ENCODE measurements around the gene PRPH2. TPM values are rescaled to one million over a fixed set of nuclear protein-coding genes. Genes with fewer than 3 reads are reported as not detected.

PRPH2 gene
- total and polyA plus RNA-seq, 2 of the 13 experiments (the other 11 are each of a cell fraction or from before 2014, with no cell fraction given), result 0.03 to 0.04 TPM

DNA sequence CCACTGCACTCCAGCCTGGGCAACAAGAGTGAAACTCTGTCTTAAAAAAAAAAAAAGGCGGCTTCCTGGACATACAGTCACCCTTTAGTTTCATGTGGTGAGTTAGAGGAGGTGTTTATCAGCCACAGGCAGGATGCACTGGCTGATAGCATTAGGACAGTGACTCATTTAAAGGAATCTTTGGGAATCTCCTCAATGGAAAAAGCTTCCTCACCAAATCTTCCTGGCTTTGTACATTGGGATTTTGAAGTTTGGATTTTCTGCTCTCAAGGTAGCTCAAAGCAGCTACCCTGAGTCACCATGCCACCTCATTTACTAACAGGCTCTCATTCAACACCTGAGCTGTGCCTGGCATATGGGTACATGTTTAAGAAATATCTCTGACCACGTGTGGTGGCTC lies 20.2 kb downstream of the PRPH2 start (continued):
- TF ChIP-seq, protein P1, sequence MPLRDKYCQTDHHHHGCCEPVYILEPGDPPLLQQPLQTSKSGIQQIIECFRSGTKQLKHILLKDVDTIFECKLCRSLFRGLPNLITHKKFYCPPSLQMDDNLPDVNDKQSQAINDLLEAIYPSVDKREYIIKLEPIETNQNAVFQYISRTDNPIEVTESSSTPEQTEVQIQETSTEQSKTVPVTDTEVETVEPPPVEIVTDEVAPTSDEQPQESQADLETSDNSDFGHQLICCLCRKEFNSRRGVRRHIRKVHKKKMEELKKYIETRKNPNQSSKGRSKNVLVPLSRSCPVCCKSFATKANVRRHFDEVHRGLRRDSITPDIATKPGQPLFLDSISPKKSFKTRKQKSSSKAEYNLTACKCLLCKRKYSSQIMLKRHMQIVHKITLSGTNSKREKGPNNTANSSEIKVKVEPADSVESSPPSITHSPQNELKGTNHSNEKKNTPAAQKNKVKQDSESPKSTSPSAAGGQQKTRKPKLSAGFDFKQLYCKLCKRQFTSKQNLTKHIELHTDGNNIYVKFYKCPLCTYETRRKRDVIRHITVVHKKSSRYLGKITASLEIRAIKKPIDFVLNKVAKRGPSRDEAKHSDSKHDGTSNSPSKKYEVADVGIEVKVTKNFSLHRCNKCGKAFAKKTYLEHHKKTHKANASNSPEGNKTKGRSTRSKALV (CRISPR knock-in tag; IDR thresholded peaks at IDR 0.05), result no peak
- no peak for TF ChIP-seq SRSF1 (optimal IDR thresholded peaks at IDR 0.05; ENCODE audit: low read depth, low read length)
- no peak for TF ChIP-seq MAF1 (CRISPR knock-in tag; IDR thresholded peaks at IDR 0.05; ENCODE audit: borderline replicate concordance)
- no peak for TF ChIP-seq PCBP2 (optimal IDR thresholded peaks at IDR 0.05; ENCODE audit: low read depth, low read length, poor library complexity, severe bottlenecking)
- no peak for TF ChIP-seq FOXO1 (CRISPR knock-in tag; IDR thresholded peaks at IDR 0.05)
- TF ChIP-seq PCBP1 (IDR thresholded peaks at IDR 0.05; ENCODE audit: borderline replicate concordance, low read depth, low read length), result no peak
- TF ChIP-seq SIX4 (CRISPR knock-in tag; IDR thresholded peaks at IDR 0.05), result no peak
- no peak for TF ChIP-seq CBX2 (IDR thresholded peaks at IDR 0.05; ENCODE audit: low read depth, low read length)
- TF ChIP-seq CBX2 (CRISPR knock-in tag; IDR thresholded peaks at IDR 0.05; ENCODE audit: low read depth), result no peak
- TF ChIP-seq, protein P2, sequence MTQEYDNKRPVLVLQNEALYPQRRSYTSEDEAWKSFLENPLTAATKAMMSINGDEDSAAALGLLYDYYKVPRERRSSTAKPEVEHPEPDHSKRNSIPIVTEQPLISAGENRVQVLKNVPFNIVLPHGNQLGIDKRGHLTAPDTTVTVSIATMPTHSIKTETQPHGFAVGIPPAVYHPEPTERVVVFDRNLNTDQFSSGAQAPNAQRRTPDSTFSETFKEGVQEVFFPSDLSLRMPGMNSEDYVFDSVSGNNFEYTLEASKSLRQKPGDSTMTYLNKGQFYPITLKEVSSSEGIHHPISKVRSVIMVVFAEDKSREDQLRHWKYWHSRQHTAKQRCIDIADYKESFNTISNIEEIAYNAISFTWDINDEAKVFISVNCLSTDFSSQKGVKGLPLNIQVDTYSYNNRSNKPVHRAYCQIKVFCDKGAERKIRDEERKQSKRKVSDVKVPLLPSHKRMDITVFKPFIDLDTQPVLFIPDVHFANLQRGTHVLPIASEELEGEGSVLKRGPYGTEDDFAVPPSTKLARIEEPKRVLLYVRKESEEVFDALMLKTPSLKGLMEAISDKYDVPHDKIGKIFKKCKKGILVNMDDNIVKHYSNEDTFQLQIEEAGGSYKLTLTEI (CRISPR knock-in tag; conservative IDR thresholded peaks at IDR 0.05), result no peak
- no peak for TF ChIP-seq POGZ (CRISPR knock-in tag; IDR thresholded peaks at IDR 0.05)
- TF ChIP-seq, protein P3, sequence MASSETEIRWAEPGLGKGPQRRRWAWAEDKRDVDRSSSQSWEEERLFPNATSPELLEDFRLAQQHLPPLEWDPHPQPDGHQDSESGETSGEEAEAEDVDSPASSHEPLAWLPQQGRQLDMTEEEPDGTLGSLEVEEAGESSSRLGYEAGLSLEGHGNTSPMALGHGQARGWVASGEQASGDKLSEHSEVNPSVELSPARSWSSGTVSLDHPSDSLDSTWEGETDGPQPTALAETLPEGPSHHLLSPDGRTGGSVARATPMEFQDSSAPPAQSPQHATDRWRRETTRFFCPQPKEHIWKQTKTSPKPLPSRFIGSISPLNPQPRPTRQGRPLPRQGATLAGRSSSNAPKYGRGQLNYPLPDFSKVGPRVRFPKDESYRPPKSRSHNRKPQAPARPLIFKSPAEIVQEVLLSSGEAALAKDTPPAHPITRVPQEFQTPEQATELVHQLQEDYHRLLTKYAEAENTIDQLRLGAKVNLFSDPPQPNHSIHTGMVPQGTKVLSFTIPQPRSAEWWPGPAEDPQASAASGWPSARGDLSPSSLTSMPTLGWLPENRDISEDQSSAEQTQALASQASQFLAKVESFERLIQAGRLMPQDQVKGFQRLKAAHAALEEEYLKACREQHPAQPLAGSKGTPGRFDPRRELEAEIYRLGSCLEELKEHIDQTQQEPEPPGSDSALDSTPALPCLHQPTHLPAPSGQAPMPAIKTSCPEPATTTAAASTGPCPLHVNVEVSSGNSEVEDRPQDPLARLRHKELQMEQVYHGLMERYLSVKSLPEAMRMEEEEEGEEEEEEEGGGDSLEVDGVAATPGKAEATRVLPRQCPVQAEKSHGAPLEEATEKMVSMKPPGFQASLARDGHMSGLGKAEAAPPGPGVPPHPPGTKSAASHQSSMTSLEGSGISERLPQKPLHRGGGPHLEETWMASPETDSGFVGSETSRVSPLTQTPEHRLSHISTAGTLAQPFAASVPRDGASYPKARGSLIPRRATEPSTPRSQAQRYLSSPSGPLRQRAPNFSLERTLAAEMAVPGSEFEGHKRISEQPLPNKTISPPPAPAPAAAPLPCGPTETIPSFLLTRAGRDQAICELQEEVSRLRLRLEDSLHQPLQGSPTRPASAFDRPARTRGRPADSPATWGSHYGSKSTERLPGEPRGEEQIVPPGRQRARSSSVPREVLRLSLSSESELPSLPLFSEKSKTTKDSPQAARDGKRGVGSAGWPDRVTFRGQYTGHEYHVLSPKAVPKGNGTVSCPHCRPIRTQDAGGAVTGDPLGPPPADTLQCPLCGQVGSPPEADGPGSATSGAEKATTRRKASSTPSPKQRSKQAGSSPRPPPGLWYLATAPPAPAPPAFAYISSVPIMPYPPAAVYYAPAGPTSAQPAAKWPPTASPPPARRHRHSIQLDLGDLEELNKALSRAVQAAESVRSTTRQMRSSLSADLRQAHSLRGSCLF (CRISPR knock-in tag; IDR thresholded peaks at IDR 0.05; ENCODE audit: borderline replicate concordance), result no peak
- TF ChIP-seq GFI1 (CRISPR knock-in tag; IDR thresholded peaks at IDR 0.05; ENCODE audit: borderline replicate concordance), result no peak
- no peak for TF ChIP-seq SRSF9 (IDR thresholded peaks at IDR 0.05; ENCODE audit: borderline replicate concordance, insufficient read depth, low read depth, low read length, poor library complexity, severe bottlenecking)
- no peak for TF ChIP-seq NFE2L1 (CRISPR knock-in tag; IDR thresholded peaks at IDR 0.05; ENCODE audit: borderline replicate concordance)
- TF ChIP-seq ZNF652 (CRISPR knock-in tag; IDR thresholded peaks at IDR 0.05; ENCODE audit: borderline replicate concordance, low read depth), result no peak
